Skeletal muscle cell (primary cell): ENCODE results near the gene XIRP1.

ENCODE experiments used
- DNase-seq: peaks from one replicate; pipeline ENCODE4 v3.0.0-alpha.2; 2010; ENCODE audit warnings: low read depth
- H3K4me3 ChIP-seq: 2 replicates; pipeline ENCODE4 v1.5.1; 2011; ENCODE audit warnings: low read depth, mild to moderate bottlenecking, control low read depth, low read length, moderate library complexity

XIRP1 gene

DNA sequence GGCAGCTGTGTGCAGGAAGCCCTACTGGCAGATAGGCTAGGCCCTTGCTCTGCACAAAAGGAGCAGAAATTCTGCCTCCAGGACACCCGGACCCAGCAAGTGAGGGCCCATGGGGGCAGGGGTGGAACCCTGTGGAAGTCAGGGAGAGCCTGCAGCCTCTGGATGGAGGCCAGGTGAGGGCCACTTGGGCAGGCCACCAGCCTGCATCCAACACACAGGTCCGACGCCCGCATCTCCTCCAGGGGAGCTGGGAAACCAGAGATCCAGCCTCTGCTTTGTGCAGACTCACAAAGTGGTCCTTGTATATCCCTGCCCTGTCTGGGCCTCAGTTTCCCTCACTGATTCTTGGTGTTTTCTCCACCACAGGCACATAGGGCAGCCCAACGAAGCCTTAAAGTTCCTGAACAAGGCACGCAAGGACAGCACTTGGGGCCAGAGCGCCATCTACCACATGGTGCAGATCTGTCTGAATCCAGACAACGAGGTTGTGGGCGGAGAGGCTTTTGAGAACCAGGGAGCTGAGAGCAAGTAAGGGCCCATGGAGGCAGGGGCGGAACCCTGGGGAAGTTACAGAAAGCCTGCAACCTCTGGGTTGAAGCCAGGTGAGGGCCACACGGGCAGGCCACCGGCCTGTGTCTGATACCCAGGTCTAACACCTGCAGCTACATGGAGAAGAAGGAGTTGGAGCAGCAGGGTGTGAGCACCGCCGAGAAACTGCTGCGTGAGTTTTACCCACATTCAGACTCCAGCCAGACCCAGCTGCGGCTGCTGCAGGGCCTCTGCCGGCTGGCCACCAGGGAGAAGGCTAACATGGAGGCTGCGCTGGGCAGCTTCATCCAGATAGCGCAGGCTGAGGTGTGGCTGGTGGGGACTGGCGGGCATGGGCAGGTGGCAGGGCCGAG is 55.6 kb downstream of the XIRP1 start:
- no peak overlapping the region for H3K4me3 ChIP-seq
- DNase-seq = no peak

DNA sequence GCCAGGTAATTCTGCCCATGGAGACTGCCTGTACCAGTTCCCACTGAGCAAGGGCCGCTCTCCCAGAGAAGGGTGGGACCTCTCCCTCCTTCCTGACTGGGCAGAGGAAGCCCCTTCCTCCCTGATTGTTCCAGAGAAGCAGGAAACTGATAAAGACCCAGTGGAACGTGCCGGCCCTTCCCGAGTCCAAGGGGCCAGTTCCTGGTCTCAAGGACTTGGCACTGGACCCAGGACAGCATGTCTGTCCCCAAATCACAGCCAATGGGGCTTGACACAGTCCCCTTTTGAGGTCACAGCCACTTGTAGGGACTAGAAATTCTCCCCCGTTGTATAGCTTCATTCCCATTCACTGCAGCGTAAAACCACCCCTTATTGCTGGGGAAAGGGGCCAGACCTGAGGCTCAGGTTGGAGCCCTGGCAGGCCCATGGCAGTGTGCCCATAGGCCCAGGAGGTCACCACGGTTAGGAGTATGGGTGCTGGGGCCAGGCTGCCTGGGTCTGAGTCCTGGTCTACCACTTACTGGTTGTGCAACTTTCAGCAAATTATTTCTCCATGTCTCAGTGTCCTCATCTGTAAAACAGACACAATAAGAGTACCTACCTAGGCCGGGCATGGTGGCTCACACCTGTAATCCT is 57.1 kb downstream of the XIRP1 start:
- no peak overlapping the region for H3K4me3 ChIP-seq
- DNase-seq = no peak

DNA sequence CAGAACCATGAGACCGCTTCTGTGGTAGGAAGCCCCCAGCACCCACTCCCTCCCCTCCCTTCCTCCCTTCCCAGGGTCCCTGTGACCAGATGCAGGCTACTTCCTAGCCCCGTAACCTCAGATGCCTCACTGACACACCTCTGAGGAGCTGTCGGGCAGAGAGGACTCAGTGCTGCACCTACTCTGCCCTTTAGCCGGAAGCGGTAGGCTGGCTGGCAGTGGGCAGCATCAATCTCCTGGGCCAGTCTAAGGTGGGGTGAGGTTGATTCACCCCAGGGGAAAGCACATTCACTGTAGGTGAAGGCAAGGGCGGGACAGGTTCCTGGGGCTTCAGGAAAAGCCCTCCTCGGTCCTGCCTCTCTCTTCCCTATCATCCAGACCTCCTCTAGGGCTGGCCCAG is 58.1 kb downstream of the XIRP1 start:
- H3K4me3 ChIP-seq = no peak overlapping the region
- DNase-seq = no peak

DNA sequence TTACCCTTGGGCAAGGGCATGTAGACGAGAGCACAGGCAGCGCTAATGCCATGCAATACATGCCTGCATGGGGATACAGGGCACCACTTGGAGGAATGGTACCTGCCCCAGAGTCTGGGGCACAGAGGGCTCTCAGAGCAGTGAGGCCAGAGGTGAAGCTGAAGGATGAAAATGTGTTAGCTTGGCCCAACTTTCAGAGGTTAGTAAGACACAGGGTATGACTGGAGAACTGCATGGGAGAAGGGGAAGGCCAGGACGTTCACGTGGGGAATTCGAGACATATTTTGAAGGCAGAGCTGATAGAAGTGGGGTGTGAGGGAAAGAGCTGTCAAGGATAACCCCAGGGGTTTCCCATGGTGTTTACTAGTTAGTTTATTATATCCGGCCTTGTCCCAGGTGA is 58.6 kb downstream of the XIRP1 start:
- H3K4me3 ChIP-seq = no peak overlapping the region
- no peak for DNase-seq
